K562 (cell line): Measurements from ENCODE around the gene DSE. TPM values are rescaled to one million over a fixed set of nuclear protein-coding genes. Genes with fewer than 3 reads are reported as not detected.

ENCODE experiments used
- ATAC-seq: fragments of 200-7000 bp; cut with Tn5 transposase; 3 replicates; pipeline ENCODE4 v1.9.1; 2020; ENCODE audit warnings: moderate library complexity
- BruUV-seq: library from RNA; stranded (reverse); fragments of 400-500 nt; replicated peaks from 2 replicates; lab custom pipeline; 2021; lab: Mats Ljungman, UMichigan
- CTCF ChIA-PET: fragments of 300-600 bp; formaldehyde crosslinking; extraction: SDS; loops from one replicate; lab custom pipeline; 2021; ENCODE audit warnings: low intra/inter-chr PET ratio; lab: Yijun Ruan, JAX
- POLR2A ChIA-PET: fragments of 300-600, 350-650 bp; sonication (Branson Sonifier 250); formaldehyde crosslinking; extraction: SDS; loops from one replicate; lab custom pipeline; 2021; ENCODE audit warnings: antibody characterized with exemption, inconsistent platforms; lab: Yijun Ruan, JAX
- DNase-seq, 4 experiments: peaks; one replicate each; pipeline versions ENCODE4 v3.0.0 to v3.0.0-alpha.2; 2011 to 2018; ENCODE audit warnings: low spot score in 3 of 4, mixed read lengths in 3 of 4; ENCODE audit errors: extremely low read depth in 1 of 4
- FAIRE-seq: peaks from 2 replicates; lab custom pipeline; 2011; peaks lifted over from hg19 to GRCh38; lab: Jason Lieb, UNC
- H2AFZ ChIP-seq: 2 replicates; pipeline ENCODE4 v1.6.0; 2011; ENCODE audit warnings: low read depth, low read length, control low read depth, inconsistent platforms
- H3K27ac ChIP-seq: fragments of 200-600 bp; 3 replicates; pipeline ENCODE4 v1.8.0; 2011; ENCODE audit warnings: low read depth, mild to moderate bottlenecking, control low read depth, inconsistent platforms, low read length, moderate library complexity, mixed read lengths; ENCODE audit errors: extremely low read depth
- H3K27me3 ChIP-seq, 2 experiments: fragments of 300-600 bp in 1 of 2; 2 replicates in 1 of 2; 3 replicates in 1 of 2; pipeline versions ENCODE4 v1.6.0 to v1.8.0; 2011; ENCODE audit warnings: inconsistent platforms in 2 of 2, low read length in 2 of 2, mild to moderate bottlenecking in 1 of 2, mixed read lengths in 1 of 2, moderate library complexity in 1 of 2; ENCODE audit not compliant: control insufficient read depth in 2 of 2, insufficient read depth in 2 of 2
- H3K36me3 ChIP-seq: fragments of 300-600 bp; 3 replicates; pipeline ENCODE4 v1.8.0; 2011; ENCODE audit warnings: mild to moderate bottlenecking, low read length, inconsistent platforms; ENCODE audit not compliant: control insufficient read depth, insufficient read depth
- H3K4me1 ChIP-seq, 2 experiments: fragments of 200-600 bp in 1 of 2; replicated peaks in 1 of 2; 2 replicates in 1 of 2; 3 replicates in 1 of 2; pipeline versions ENCODE4 v1.5.1 to v1.8.0; 2011; ENCODE audit warnings: inconsistent platforms in 2 of 2, low read length in 2 of 2, mild to moderate bottlenecking in 1 of 2, mixed read lengths in 1 of 2, moderate library complexity in 1 of 2; ENCODE audit not compliant: control insufficient read depth in 2 of 2, insufficient read depth in 2 of 2
- H3K4me2 ChIP-seq: 2 replicates; pipeline ENCODE4 v1.6.1; 2011; ENCODE audit warnings: low read length, control low read depth, inconsistent platforms, mixed read lengths; ENCODE audit not compliant: insufficient read depth
- H3K4me3 ChIP-seq: fragments of 200-600 bp; sonication (generic), shearing (Covaris generic); 2 replicates; pipeline ENCODE4 v1.5.1; 2016; ENCODE audit warnings: control low read depth, inconsistent platforms
- H3K79me2 ChIP-seq: fragments of 200-600 bp; 3 replicates; pipeline ENCODE4 v1.8.0; 2011; ENCODE audit warnings: low read length, inconsistent platforms; ENCODE audit not compliant: control insufficient read depth, insufficient read depth
- H3K9ac ChIP-seq, 2 experiments: 2 replicates each; pipeline versions ENCODE4 v1.6.0 to v1.6.1; 2011; ENCODE audit warnings: low read depth in 2 of 2, low read length in 2 of 2, control low read depth in 1 of 2, inconsistent platforms in 1 of 2, mild to moderate bottlenecking in 1 of 2, mixed read lengths in 1 of 2; ENCODE audit not compliant: insufficient read depth in 1 of 2
- H3K9me1 ChIP-seq: one replicate; pipeline ENCODE4 v1.6.0; 2011; ENCODE audit warnings: inconsistent platforms, mild to moderate bottlenecking, low read length, moderate library complexity; ENCODE audit not compliant: control insufficient read depth, insufficient read depth
- H3K9me3 ChIP-seq: replicated peaks from 2 replicates; pipeline ENCODE4 v1.5.1; 2011; ENCODE audit warnings: low read depth, low read length, inconsistent platforms; ENCODE audit not compliant: control insufficient read depth, insufficient read depth
- H4K20me1 ChIP-seq: replicated peaks from 2 replicates; pipeline ENCODE4 v1.6.1; 2011; ENCODE audit warnings: low read length, inconsistent platforms, mixed read lengths; ENCODE audit not compliant: control insufficient read depth, insufficient read depth
- CCAR2 ChIP-seq: fragments of 200-400 bp; formaldehyde crosslinking; IDR thresholded peaks from 2 replicates; pipeline ENCODE4 v1.6.1; 2017; ENCODE audit warnings: mild to moderate bottlenecking, low read depth, low read length
- CHD2 ChIP-seq: IDR thresholded peaks from 2 replicates; pipeline ENCODE4 v1.6.1; 2011; ENCODE audit warnings: low read depth, low read length
- MCM2 ChIP-seq: fragments of 450-650 bp; IDR thresholded peaks from 2 replicates; pipeline ENCODE4 v1.6.1; 2017; ENCODE audit warnings: low read depth, mild to moderate bottlenecking
- NONO ChIP-seq, 2 experiments: fragments of 200-400 bp in 1 of 2; fragments of 450-650 bp in 1 of 2; formaldehyde crosslinking in 1 of 2; IDR thresholded peaks; 2 replicates each; pipeline ENCODE4 v1.6.1; 2017; ENCODE audit warnings: low read depth in 2 of 2, mild to moderate bottlenecking in 2 of 2, moderate library complexity in 2 of 2, low read length in 1 of 2
- TFAM ChIP-seq: fragments of 250-450 bp; sonication (Bioruptor Pico); conservative IDR thresholded peaks from 2 replicates; pipeline ENCODE4 v1.5.0; 2021; ENCODE audit warnings: mild to moderate bottlenecking, moderate library complexity
- TOE1 ChIP-seq, 2 experiments: fragments of 450-650 bp in 1 of 2; sonication (generic) in 1 of 2; formaldehyde crosslinking in 1 of 2; IDR thresholded peaks; 2 replicates each; pipeline versions ENCODE4 v1.7.1 to v1.8.0; 2016 to 2022; ENCODE audit warnings: borderline replicate concordance in 2 of 2, mild to moderate bottlenecking in 2 of 2, antibody characterized with exemption in 1 of 2, inconsistent platforms in 1 of 2, low read depth in 1 of 2, missing genetic modification reagents in 1 of 2, moderate library complexity in 1 of 2
- ZNF174 ChIP-seq: fragments of 250-450 bp; sonication (Bioruptor Pico); IDR thresholded peaks from 2 replicates; pipeline ENCODE4 v1.4.0; 2020; ENCODE audit warnings: mild to moderate bottlenecking
- WGBS: fragments of 100-300 bp; shearing (Covaris generic); methylation state at CpG from one replicate; pipeline ENCODE4 v1.1.6; 2016; ENCODE audit warnings: low coverage, mixed read lengths; ENCODE audit not compliant: insufficient coverage; ENCODE audit errors: missing lambda C conversion rate; 5-methylcytosine and 5-hydroxymethylcytosine counted together
- in situ Hi-C: fragments of 300-500 bp; cut with MboI; formaldehyde crosslinking; loops from 4 replicates; pipeline ENCODE4 v1.15.0; 2018; ENCODE audit warnings: inconsistent platforms, mixed read lengths
- intact Hi-C: fragments of 100-400 bp; cut with micrococcal nuclease; formaldehyde crosslinking; loops from 2 replicates; pipeline ENCODE4 v1.14.2; 2022
- polyA plus RNA-seq, 8 experiments: library from polyadenylated mRNA; depleted of rRNA in 4 of 8; stranded (reverse) in 5 of 8; unstranded in 3 of 8; fragments of >200 nt; fragmentation: Nextera tagmentation in 2 of 8; fragmentation: Illumina TruSeq in 1 of 8; extraction: Ambion mirVana in 2 of 8; extraction: Trizol in 1 of 8; gene quantifications; 2 replicates each; pipeline versions ENCODE4 v1.2.1 to v1.2.3, GENCODE V29; 2011 to 2014; ENCODE audit warnings: inconsistent platforms in 1 of 8, missing spikeins in 1 of 8
- total RNA-seq, 7 experiments: library from RNA; depleted of rRNA in 6 of 7; stranded (reverse); fragments of >200 nt in 6 of 7; fragmentation: Illumina TruSeq in 2 of 7; extraction: Trizol in 2 of 7; gene quantifications; 2 replicates each; pipeline versions ENCODE4 v1.2.1 to v1.2.3, GENCODE V29; 2011 to 2021; ENCODE audit warnings: low replicate concordance in 1 of 7
- TF ChIP-seq, protein P1 (sequence below): IDR thresholded peaks from 3 replicates; pipeline ENCODE4 v1.6.1; 2011; ENCODE audit warnings: borderline replicate concordance, mild to moderate bottlenecking; ENCODE audit not compliant: insufficient read length, insufficient read depth

The DSE gene
- total and polyA plus RNA-seq, 9 of the 15 experiments (the other 6 are each of a cell fraction or from before 2014, with no cell fraction given), result 0.49 to 1.7 (median 0.79) TPM

DNA sequence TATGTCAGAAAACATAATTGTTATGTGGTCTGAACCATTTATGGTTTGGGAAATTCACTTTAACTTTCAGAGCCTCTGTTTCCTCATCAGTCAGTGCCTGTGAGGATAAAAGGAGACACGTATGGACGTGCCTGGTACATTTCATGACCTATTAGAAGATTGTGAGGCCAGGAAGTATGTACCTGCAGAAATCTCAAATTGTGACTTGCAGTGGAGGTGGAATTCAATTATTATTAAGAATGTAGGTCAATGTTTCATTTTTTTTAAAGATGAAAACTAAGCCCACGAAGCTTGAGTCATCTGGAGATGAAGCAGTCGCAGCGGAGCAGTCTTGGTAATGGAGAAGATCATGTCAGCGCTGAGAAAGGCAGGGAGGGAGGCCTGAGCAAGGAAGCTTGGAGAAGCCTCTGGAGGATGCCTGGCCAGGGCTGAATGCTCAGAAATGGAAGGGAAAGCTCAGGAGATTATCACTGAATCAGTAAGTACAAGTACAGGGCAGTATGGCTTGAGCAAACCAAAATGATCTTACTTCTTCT, 3.9 kb upstream of the DSE start:
- intact Hi-C loops, result no loop called here
- no peaks in the 10 kb centered on the region for H3K79me2 ChIP-seq
- peaks cover 22 to 25% of the 10 kb centered on the region in 2 experiments; a peak in 4 of 5 replicates for H3K27me3 ChIP-seq
- no peaks in the 10 kb centered on the region for H3K9me1 ChIP-seq
- no peak for FAIRE-seq
- ATAC-seq, result no peak
- ChIA-PET CTCF (no interaction called here), POLR2A (interaction anchor here (1.0 kb wide), 1 partner anchor 27 kb away, joined by 4 read pairs; no protein-coding TSS in a partner anchor)
- 1% methylated on average over 6 of the region's 6 CpGs for WGBS
- no peak overlapping the region for H2AFZ ChIP-seq
- BruUV-seq, result no TSS peak
- peaks cover 0 to 14% of the 10 kb centered on the region in 2 experiments; a peak in 2 of 5 replicates for H3K4me1 ChIP-seq
- no peak overlapping the region for H3K27ac ChIP-seq
- H3K36me3 ChIP-seq, result no peaks in the 10 kb centered on the region
- no peaks in the 10 kb centered on the region for H3K9me3 ChIP-seq
- in situ Hi-C loops, result no loop called here
- H3K9ac ChIP-seq, result no peak overlapping the region
- no peaks in the 10 kb centered on the region for H4K20me1 ChIP-seq
- H3K4me2 ChIP-seq, result no peak overlapping the region
- H3K4me3 ChIP-seq, result no peak overlapping the region
- TF ChIP-seq, protein P1, sequence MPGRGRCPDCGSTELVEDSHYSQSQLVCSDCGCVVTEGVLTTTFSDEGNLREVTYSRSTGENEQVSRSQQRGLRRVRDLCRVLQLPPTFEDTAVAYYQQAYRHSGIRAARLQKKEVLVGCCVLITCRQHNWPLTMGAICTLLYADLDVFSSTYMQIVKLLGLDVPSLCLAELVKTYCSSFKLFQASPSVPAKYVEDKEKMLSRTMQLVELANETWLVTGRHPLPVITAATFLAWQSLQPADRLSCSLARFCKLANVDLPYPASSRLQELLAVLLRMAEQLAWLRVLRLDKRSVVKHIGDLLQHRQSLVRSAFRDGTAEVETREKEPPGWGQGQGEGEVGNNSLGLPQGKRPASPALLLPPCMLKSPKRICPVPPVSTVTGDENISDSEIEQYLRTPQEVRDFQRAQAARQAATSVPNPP, result no peak
- no peak for TF ChIP-seq TOE1 (IDR thresholded peaks at IDR 0.05; ENCODE audit: borderline replicate concordance)
- TF ChIP-seq TOE1 (CRISPR knock-in tag; IDR thresholded peaks at IDR 0.05; ENCODE audit: borderline replicate concordance, low read depth), result no peak
- no peak for TF ChIP-seq NONO (IDR thresholded peaks at IDR 0.05; ENCODE audit: low read depth in 2 of 2, low read length in 1 of 2)
- no peak for TF ChIP-seq ZNF174 (CRISPR knock-in tag)
- TF ChIP-seq CCAR2, result no peak
- no peak for TF ChIP-seq TFAM (CRISPR knock-in tag)
- TF ChIP-seq MCM2, result no peak
- TF ChIP-seq CHD2, result no peak
- DNase-seq, result no peak
